GM12873 (cell line): ENCODE data around the gene RGS6.

Experiments
- CTCF ChIP-seq: IDR thresholded peaks from 2 replicates; pipeline ENCODE4 v1.5.1; 2012; ENCODE audit warnings: low read depth, mild to moderate bottlenecking, moderate library complexity, low read length, control low read depth; ENCODE audit not compliant: insufficient read depth; ENCODE audit errors: missing control alignments

RGS6 gene

GRCh38 chr14:72443991-72444441, 511.8 kb downstream of the RGS6 start:
- TF ChIP-seq CTCF: no peak

GRCh38 chr14:72444701-72445100, 512.5 kb downstream of the RGS6 start:
- no peak for TF ChIP-seq CTCF

GRCh38 chr14:72448212-72448611, 516.0 kb downstream of the RGS6 start:
- no peak for TF ChIP-seq CTCF

- no peak for TF ChIP-seq CTCF
Measured at GRCh38 chr14:72450473-72451044, 518.3 kb downstream of the RGS6 start.

- TF ChIP-seq CTCF: no peak
Measured at GRCh38 chr14:72451054-72451972, 519.1 kb downstream of the RGS6 start.

- TF ChIP-seq CTCF: no peak
Measured at GRCh38 chr14:72452774-72453173, 520.5 kb downstream of the RGS6 start.

GRCh38 chr14:72454388-72455160, 522.3 kb downstream of the RGS6 start:
- no peak for TF ChIP-seq CTCF
